Fibroblast of mammary gland (primary cell): ENCODE results near the gene TGM3.

Source experiments
- DNase-seq: peaks from one replicate; pipeline ENCODE4 v3.0.0-alpha.2; 2010; ENCODE audit warnings: low read depth
- H3K4me3 ChIP-seq: 2 replicates; pipeline ENCODE4 v1.5.1; 2011; ENCODE audit warnings: low read depth, mild to moderate bottlenecking, low read length, moderate library complexity; ENCODE audit not compliant: control insufficient read depth
- TF ChIP-seq, protein P1 (sequence below): conservative IDR thresholded peaks from 2 replicates; pipeline ENCODE4 v1.5.1; 2011; ENCODE audit warnings: low read depth, low read length, inconsistent platforms; ENCODE audit not compliant: control insufficient read depth, insufficient read depth

The TGM3 gene, protein sequence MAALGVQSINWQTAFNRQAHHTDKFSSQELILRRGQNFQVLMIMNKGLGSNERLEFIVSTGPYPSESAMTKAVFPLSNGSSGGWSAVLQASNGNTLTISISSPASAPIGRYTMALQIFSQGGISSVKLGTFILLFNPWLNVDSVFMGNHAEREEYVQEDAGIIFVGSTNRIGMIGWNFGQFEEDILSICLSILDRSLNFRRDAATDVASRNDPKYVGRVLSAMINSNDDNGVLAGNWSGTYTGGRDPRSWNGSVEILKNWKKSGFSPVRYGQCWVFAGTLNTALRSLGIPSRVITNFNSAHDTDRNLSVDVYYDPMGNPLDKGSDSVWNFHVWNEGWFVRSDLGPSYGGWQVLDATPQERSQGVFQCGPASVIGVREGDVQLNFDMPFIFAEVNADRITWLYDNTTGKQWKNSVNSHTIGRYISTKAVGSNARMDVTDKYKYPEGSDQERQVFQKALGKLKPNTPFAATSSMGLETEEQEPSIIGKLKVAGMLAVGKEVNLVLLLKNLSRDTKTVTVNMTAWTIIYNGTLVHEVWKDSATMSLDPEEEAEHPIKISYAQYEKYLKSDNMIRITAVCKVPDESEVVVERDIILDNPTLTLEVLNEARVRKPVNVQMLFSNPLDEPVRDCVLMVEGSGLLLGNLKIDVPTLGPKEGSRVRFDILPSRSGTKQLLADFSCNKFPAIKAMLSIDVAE

DNA sequence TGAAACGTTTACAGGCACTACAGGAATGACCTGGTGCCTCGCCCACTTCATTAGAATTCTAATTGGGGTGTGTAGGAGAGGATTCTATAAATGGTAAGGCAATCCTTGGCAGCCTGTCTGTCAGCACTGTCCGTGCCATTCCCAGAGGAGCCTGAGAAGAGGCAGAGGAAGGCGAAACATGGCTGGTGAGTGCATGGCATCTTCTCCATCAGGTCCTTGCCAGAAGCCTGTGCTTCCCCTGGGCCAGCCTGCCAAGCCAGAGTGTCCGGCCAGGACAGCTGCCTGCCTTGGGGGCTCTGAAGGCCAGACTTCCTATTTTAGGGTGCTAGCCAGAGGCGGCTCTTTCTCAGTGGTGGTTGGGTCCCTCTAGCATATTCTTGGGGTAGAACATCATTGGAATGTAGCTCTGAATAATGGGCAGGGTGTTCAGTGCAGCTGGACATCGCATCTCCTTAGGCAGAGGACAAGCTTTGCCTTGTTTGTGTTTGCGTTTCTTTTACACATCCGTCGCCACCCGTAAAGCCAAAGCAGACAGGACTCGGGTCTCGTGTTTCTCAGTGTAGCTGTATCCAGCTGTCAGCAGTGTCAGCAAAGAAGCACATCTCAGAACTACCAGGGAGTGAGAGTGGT lies at the start of gene TGM3:
TSS of gene TGM3 (plus strand) at position 116 of the 630 bp plus-strand sequence. CDS start at position 179, 63 bp downstream.
- no peak within 1 kb of the TSS for H3K4me3 ChIP-seq
- no peak for DNase-seq
- TF ChIP-seq, protein P1, sequence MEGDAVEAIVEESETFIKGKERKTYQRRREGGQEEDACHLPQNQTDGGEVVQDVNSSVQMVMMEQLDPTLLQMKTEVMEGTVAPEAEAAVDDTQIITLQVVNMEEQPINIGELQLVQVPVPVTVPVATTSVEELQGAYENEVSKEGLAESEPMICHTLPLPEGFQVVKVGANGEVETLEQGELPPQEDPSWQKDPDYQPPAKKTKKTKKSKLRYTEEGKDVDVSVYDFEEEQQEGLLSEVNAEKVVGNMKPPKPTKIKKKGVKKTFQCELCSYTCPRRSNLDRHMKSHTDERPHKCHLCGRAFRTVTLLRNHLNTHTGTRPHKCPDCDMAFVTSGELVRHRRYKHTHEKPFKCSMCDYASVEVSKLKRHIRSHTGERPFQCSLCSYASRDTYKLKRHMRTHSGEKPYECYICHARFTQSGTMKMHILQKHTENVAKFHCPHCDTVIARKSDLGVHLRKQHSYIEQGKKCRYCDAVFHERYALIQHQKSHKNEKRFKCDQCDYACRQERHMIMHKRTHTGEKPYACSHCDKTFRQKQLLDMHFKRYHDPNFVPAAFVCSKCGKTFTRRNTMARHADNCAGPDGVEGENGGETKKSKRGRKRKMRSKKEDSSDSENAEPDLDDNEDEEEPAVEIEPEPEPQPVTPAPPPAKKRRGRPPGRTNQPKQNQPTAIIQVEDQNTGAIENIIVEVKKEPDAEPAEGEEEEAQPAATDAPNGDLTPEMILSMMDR = no peak

GRCh38 chr20:2246069-2246491 lies 49.7 kb upstream of the TGM3 start:
- H3K4me3 ChIP-seq = no peak overlapping the region
- TF ChIP-seq, protein P1 = no peak
- DNase-seq = no peak

- no peak for DNase-seq
- H3K4me3 ChIP-seq = no peak overlapping the region
- TF ChIP-seq, protein P1 = no peak
These were observed 47.0 kb upstream of the TGM3 start for GRCh38 chr20:2248837-2249236.

DNA sequence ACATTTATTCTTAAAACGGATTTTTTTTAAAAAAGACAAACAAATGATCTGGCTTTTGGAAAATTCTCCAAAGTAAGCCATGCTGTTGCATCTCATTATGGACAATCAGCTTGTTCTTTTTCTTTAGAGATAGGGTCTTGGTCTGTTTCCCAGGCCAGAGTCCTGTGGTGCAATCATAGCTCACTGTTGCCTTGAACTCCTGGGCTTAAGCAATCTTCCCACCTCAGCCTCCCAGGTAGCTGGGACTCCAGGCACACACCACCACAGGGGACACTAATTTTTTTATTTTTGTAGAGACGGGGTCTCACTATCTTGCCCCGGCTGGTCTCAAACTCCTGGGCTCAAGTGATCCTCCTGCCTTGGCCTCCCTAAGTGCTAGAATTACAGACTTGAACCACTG lies 45.9 kb upstream of the TGM3 start:
- TF ChIP-seq, protein P1 = no peak
- H3K4me3 ChIP-seq = no peak overlapping the region
- no peak for DNase-seq

DNA sequence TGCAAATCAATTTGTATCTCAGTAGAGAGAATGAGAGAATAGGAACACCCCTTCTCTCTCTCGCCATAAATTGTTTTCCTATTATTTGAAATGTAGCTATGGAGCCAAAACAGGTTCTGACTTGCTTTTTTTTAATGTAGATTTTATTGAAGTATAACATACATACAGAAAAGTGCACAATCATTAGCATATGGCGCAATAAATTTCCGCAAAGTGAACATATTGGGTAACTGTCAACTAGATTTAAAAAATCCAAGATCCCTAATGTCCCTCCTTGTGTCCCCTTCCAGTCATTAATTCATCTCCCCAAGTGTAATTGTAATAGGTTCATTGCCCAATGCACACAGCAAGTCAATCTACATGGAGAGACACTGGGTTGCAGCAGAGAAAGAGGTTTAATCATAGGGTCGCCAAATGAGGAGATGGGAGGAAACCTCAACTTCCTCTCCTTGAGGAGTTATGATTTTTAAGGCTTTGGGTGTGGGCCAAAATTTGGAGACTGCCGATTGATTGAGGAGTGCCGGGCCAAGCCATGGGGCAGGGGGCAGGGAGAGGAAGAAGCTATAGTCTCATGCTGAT lies 43.3 kb upstream of the TGM3 start:
- no peak for DNase-seq
- TF ChIP-seq, protein P1 = no peak
- H3K4me3 ChIP-seq = no peak overlapping the region

DNA sequence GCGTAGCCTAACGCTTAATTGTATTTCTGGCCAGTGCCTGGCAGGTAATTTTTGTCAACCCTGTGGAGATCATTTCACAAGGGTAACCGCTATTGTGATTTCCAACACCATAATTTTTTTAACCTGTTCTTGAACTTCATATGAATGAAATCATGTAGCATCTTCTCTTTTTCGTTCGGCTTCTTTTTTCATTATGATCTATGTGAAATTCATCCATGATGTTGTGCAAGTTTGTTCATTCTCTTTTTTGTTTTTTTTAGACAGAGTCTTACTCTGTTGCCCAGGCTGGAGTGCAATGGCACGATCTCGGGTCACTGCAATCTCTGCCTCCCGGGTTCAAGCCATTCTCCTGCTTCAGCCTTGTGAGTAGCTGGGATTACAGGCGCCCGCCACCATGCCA lies 42.5 kb upstream of the TGM3 start:
- H3K4me3 ChIP-seq = no peak overlapping the region
- no peak for DNase-seq
- TF ChIP-seq, protein P1 = no peak
